ENCODE results near the gene SPNS1. TPM values are rescaled to one million over a fixed set of nuclear protein-coding genes. Genes with fewer than 3 reads are reported as not detected.

SPNS1 gene
- total RNA-seq, 4 donors from 2014 or later, result 12.7 to 26.0 (median 23.4) TPM

DNA sequence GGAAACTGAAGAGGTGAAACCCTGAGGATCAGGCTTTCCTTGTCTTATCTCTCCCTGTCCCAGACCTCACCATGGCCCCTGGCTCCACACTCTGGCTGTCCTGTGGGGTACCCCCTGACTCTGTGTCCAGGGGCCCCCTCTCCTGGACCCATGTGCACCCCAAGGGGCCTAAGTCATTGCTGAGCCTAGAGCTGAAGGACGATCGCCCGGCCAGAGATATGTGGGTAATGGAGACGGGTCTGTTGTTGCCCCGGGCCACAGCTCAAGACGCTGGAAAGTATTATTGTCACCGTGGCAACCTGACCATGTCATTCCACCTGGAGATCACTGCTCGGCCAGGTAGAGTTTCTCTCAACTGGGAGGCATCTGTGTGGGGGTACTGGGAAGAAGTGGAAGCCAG lies 41.4 kb upstream of the SPNS1 start:
- H3K4me3 ChIP-seq, result no peak overlapping the region
- intact Hi-C loops (cut with DNase I; ENCODE audit: low total_unique reads) (no loop called here), in situ Hi-C loops (cut with MboI; ENCODE audit: low sequenced_read_pairs in 4 of 4) (no loop called here)
- no peaks in the 10 kb centered on the region for H3K4me1 ChIP-seq
- no peaks in the 10 kb centered on the region for H3K9me3 ChIP-seq
- TF ChIP-seq, protein P1, sequence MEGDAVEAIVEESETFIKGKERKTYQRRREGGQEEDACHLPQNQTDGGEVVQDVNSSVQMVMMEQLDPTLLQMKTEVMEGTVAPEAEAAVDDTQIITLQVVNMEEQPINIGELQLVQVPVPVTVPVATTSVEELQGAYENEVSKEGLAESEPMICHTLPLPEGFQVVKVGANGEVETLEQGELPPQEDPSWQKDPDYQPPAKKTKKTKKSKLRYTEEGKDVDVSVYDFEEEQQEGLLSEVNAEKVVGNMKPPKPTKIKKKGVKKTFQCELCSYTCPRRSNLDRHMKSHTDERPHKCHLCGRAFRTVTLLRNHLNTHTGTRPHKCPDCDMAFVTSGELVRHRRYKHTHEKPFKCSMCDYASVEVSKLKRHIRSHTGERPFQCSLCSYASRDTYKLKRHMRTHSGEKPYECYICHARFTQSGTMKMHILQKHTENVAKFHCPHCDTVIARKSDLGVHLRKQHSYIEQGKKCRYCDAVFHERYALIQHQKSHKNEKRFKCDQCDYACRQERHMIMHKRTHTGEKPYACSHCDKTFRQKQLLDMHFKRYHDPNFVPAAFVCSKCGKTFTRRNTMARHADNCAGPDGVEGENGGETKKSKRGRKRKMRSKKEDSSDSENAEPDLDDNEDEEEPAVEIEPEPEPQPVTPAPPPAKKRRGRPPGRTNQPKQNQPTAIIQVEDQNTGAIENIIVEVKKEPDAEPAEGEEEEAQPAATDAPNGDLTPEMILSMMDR (IDR thresholded peaks at IDR 0.05 in 4 of 5, conservative IDR thresholded peaks at IDR 0.05 in 1 of 5), result no peak
- no peak for TF ChIP-seq POLR2A (IDR thresholded peaks at IDR 0.05)
- H3K27ac ChIP-seq, result no peak overlapping the region
- H3K27me3 ChIP-seq, result no peaks in the 10 kb centered on the region
- no peaks in the 10 kb centered on the region for H3K36me3 ChIP-seq
- ATAC-seq (no peak), DNase-seq (no peak)

DNA sequence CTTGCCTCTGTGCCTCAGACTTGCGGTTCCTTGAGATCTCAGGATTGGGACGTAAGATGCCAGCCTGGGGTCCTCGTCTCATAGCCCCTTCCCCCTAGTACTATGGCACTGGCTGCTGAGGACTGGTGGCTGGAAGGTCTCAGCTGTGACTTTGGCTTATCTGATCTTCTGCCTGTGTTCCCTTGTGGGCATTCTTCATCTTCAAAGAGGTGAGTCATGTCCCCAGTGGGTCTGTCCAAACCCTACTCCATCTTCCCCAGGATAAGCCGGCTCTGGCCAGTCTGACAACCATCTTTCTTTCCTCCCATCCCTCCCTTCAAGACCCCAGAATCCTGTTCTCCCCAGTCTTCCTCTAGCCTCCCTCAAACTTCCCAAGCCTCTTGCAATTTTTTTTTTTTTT lies 39.2 kb upstream of the SPNS1 start:
- H3K4me1 ChIP-seq, result no peaks in the 10 kb centered on the region
- no peaks in the 10 kb centered on the region for H3K9me3 ChIP-seq
- H3K4me3 ChIP-seq, result no peak overlapping the region
- no peaks in the 10 kb centered on the region for H3K27me3 ChIP-seq
- in situ Hi-C loops (cut with MboI; ENCODE audit: low sequenced_read_pairs in 4 of 4) (no loop called here), intact Hi-C loops (cut with DNase I; ENCODE audit: low total_unique reads) (no loop called here)
- TF ChIP-seq POLR2A (IDR thresholded peaks at IDR 0.05), result no peak
- TF ChIP-seq, protein P1 (IDR thresholded peaks at IDR 0.05 in 4 of 5, conservative IDR thresholded peaks at IDR 0.05 in 1 of 5), result no peak
- no peak for ATAC-seq
- no peak for DNase-seq
- H3K27ac ChIP-seq, result no peak overlapping the region
- no peaks in the 10 kb centered on the region for H3K36me3 ChIP-seq

DNA sequence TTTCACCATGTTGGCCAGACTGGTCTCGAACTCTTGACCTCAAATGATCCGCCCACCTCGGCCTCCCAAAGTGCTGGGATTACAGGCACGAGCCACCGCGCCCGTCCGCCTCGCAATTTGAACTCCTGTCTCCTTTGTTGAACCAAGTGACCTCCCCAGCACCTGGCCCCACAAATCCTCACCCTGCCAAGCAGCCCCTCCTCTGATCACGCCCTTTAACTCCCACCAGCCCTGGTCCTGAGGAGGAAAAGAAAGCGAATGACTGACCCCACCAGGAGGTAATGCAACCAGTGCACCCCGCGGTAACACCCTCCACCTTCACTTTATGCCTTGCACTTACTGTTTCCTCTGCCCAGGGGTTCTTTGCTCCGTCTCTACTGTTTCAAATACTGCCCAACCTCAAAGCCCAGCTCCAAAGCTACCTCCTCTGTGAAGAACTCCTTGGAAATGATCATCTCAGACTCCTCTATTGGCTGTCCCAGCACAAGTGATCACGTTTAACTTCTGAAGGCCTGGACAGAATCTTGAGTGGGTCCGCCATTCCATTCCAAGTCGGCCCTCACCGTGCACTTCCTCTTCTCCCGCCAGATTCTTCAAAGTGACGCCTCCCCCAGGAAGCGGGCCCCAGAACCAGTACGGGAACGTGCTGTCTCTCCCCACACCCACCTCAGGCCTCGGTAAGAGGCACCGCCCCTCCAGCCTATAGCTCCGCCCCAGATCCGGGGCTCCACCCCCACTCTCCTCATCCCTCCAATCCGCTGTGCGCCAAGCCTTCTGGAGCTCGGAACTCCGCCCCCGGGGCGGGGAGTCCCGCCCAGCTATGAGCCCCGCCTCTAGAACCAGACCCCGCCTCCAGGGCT lies 38.4 kb upstream of the SPNS1 start:
- H3K4me1 ChIP-seq, result no peaks in the 10 kb centered on the region
- TF ChIP-seq POLR2A (IDR thresholded peaks at IDR 0.05), result no peak
- TF ChIP-seq, protein P1 (IDR thresholded peaks at IDR 0.05 in 4 of 5, conservative IDR thresholded peaks at IDR 0.05 in 1 of 5), result no peak
- in situ Hi-C loops (cut with MboI; ENCODE audit: low sequenced_read_pairs in 4 of 4), result no loop called here
- intact Hi-C loops (cut with DNase I; ENCODE audit: low total_unique reads), result no loop called here
- no peak overlapping the region for H3K27ac ChIP-seq
- H3K36me3 ChIP-seq, result no peaks in the 10 kb centered on the region
- peak overlapping the region in 3 of 4 donors; percentile 27 to 35 (median 34) for H3K4me3 ChIP-seq
- no peaks in the 10 kb centered on the region for H3K27me3 ChIP-seq
- no peaks in the 10 kb centered on the region for H3K9me3 ChIP-seq
- peak; percentile 92 to 94 for ATAC-seq
- peak; percentile 56 to 77 for DNase-seq

DNA sequence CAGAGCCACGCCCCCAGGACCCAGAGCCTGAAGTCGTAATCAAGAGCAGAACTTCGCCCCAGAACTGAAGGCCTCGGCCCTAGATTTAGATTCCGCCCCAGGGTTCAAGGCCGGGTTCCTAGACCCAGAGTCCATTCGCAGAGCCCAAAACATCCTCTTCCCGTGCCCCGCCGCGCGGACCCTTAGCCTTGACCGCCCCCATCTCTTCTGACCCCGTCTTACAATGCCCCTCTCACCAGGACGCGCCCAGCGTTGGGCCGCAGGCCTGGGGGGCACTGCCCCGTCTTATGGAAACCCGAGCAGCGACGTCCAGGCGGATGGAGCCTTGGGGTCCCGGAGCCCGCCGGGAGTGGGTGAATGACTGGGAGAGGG lies 37.8 kb upstream of the SPNS1 start:
- no peaks in the 10 kb centered on the region for H3K36me3 ChIP-seq

More for the DNA sequence above, 37.8 kb upstream of the SPNS1 start:
- intact Hi-C loops (cut with DNase I; ENCODE audit: low total_unique reads) (no loop called here), in situ Hi-C loops (cut with MboI; ENCODE audit: low sequenced_read_pairs in 4 of 4) (no loop called here)
- no peak for DNase-seq
- TF ChIP-seq POLR2A (IDR thresholded peaks at IDR 0.05), result no peak
- TF ChIP-seq, protein P1 (IDR thresholded peaks at IDR 0.05 in 4 of 5, conservative IDR thresholded peaks at IDR 0.05 in 1 of 5), result no peak
- Histone ChIP-seq H3K27ac (no peak overlapping the region), H3K4me3 (peak overlapping the region in 1 of 4 donors; percentile 27), H3K4me1 (no peaks in the 10 kb centered on the region), H3K9me3 (no peaks in the 10 kb centered on the region), H3K27me3 (no peaks in the 10 kb centered on the region)
- no peak for ATAC-seq
